LNCAP (cell line): ENCODE results near the gene ACSM3.

ENCODE experiments used
- TF ChIP-seq, protein P1 (sequence below): fragments of 450-650 bp; IDR thresholded peaks from 2 replicates; pipeline ENCODE4 v1.5.1; 2017; ENCODE audit warnings: mild to moderate bottlenecking

The ACSM3 gene

DNA sequence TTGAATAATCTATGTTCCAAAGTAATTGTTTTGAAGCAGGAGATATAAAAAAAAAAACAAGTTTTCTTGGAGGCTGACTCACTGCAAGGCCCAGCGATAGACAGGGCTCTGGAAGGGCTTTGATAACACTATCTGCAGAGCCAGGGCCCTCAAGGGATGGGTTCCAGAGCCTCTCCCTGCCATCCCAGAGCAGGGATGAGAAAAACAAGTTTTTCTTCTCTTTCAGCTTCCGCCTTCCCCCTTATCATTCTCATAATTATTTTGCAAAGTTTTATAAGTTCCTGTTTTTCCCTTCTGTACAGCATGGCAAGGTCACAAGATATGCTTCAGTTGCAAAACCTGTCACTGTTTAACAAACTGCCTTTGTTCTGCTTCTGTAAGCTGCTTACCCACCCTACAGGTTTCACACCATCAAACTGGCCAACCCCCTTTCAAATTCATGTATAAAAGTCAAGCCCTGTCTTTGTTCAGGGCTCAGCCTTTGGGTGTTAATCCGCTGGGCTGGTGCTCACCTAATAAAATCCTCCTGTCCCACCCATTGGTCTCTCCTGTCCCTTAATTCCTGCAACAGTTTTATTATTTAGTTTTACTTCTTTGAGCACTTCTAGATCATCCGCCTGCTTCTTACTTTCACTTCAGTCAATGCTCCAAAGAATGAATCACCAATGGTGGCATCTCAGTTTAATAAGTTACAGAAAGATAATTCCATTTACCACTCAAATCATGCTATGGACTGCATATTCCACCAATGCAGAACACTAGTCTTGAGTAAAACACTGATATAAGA is 16.6 kb upstream of the ACSM3 start:
- TF ChIP-seq, protein P1, sequence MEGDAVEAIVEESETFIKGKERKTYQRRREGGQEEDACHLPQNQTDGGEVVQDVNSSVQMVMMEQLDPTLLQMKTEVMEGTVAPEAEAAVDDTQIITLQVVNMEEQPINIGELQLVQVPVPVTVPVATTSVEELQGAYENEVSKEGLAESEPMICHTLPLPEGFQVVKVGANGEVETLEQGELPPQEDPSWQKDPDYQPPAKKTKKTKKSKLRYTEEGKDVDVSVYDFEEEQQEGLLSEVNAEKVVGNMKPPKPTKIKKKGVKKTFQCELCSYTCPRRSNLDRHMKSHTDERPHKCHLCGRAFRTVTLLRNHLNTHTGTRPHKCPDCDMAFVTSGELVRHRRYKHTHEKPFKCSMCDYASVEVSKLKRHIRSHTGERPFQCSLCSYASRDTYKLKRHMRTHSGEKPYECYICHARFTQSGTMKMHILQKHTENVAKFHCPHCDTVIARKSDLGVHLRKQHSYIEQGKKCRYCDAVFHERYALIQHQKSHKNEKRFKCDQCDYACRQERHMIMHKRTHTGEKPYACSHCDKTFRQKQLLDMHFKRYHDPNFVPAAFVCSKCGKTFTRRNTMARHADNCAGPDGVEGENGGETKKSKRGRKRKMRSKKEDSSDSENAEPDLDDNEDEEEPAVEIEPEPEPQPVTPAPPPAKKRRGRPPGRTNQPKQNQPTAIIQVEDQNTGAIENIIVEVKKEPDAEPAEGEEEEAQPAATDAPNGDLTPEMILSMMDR = no peak

DNA sequence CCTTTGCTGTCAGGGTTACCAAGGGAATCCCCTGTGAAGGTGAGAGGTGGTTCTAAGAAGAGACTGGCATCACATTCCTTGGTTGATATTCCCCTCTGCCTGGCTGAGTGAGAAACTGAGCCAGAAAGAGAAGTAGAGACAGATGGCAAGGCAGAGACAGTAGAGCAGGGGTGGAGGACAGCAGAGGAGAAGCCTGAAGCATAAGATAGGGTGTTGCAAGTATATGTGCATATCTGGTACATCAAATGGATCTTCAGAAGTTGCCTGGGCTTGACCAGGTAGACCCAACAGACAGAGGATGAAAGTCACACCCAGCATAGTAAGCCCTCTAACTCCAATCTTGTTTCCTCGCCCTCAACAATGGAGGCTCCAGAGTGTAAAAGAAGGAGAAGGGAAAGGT is 14.3 kb upstream of the ACSM3 start:
- TF ChIP-seq, protein P1 = no peak

DNA sequence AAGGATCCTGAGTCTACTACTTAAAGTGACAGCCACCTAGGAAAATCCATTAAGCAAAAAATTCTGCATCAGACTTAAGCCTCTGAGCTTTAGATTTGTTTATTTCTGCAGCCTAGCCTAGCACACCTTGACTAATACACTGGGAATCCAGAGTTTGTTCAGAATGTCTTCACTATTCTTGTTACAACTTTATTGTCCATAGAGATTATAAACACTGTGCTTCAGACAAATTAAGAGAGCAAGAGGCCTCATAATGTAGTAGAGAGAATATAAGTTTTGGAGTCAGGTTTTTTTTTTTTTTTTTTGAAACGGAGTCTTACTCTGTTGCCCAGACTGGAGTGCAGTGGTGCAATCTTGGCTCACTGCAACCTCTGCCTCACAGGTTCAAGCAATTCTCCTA is 13.3 kb upstream of the ACSM3 start:
- TF ChIP-seq, protein P1 = no peak

DNA sequence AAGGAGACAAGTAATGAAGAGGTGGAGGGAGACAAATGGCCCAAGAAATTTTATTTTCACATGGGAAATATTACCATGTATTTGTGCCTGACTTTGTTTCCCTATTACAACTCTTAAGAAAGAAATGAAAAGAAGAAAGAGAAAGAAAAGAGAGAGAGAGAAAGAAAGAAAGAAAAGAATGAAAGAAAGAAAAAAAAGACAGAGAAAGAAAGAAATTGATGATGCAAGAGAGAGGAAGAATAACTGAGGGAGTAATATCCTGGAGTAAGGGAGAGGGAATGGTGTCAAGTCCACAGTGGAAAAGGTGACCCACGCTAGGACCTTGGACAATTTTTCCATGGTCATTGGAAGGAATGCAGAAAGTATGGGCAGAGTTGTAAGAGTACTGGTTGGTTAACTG is 10.1 kb upstream of the ACSM3 start:
- TF ChIP-seq, protein P1 = no peak

DNA sequence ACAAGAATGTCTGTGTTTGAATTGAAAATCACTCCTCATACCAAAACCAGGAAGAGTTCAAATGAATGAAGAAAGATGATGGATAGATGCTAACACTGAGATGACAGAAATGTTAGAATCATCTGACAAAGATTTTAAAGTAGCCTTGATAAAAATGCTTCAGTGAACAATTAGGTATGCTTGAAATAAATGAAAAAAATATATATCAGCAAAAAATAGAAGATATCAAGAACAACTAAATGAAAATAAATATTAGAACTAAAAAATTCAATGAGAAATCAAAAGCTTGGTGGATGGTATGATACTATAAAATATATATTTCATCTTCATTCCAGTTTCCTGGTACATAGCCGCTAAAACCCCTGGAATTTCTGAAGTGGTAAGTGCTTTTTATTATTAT is 8.6 kb upstream of the ACSM3 start:
- TF ChIP-seq, protein P1 = no peak

DNA sequence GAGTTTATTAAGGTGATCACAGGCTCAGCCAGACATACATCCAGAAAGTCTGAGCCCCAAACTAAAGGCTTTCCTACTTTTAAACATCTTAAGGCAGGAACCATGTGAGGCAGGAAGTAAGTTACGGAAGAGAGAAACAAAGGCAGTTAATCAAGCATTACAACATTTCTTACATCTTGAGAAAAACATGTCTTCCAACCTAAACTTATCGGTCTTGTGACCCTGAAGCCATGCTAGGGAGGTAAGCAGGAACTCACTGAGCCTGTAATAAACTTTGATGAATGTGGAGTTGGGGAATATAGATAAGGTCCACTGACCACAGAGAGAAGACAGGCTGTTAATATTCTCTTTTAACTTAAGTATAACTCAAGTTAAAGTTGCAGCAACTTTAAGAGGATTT is 3.5 kb upstream of the ACSM3 start:
- TF ChIP-seq, protein P1 = no peak

DNA sequence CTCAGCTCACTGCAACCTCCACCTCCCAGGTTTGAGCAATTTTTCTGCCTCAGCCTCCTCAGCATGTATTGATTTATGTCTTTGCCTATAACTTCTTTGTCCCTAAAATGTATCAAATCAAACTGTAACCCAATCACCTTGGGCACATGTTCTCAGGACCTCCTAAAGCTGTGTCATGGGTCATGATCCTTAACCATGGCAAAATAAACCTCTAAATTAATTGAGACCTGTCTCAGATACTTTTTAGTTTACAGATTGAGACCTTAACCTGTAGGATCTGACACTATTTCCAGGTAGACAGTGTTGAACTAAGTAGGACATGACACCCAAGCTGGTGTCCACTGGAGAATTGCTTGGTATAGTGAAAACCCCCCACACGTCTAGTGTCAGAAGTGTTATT is 2.6 kb upstream of the ACSM3 start:
- TF ChIP-seq, protein P1 = no peak
